Activated CD4-positive, alpha-beta memory T cell treated with anti-CD3 and anti-CD28 coated beads for 36 hours (primary cell): ENCODE data around the gene ATP2C1. TPM values are rescaled to one million over a fixed set of nuclear protein-coding genes. Genes with fewer than 3 reads are reported as not detected.

Experiments
- total RNA-seq, 2 experiments: library from RNA; stranded (reverse); gene quantifications; one replicate each; pipeline ENCODE4 v1.2.3, GENCODE V29; 2021

ATP2C1 gene
- total RNA-seq, 2 experiments from 2014 or later = 49.8 to 53.2 TPM

Other genes starting within 250 kb of the ATP2C1 start
- gene PIK3R4, start 147.3 kb upstream of the ATP2C1 start, total RNA-seq = 10 to 100 TPM; 28.3 to 28.5 TPM
- gene ASTE1, start 132.7 kb downstream of the ATP2C1 start, total RNA-seq = 10 to 100 TPM in 1 of 2 experiments, 1 to 10 TPM in 1; 7.8 to 10.1 TPM
- 1 to 10 TPM; 1.2 to 1.3 TPM for gene NEK11, start 132.8 kb downstream of the ATP2C1 start, total RNA-seq